ENCODE measurements around the gene CATSPERE. TPM values are rescaled to one million over a fixed set of nuclear protein-coding genes. Genes with fewer than 3 reads are reported as not detected.

Gene CATSPERE
- total RNA-seq, 4 donors from 2014 or later, result 0.24 to 1.4 (median 1.0) TPM

DNA sequence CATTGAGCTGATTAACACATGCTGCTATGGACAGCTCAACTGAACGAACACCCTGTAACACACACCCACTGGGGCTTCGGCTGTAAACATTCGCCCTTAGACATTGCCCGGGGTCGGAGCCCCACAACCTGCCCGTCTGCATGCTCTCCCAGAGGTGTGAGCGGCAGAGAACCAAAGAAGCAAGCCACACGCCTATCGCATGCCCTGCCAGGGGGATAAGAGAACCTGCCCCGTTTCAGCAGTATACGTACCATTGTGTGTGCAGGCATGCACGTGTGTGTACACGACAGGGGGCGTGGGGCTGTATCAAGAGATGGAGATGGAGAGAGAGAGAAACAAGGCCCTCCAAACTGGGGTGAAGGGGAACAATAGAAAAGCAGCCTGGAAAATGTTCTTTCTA lies 181.9 kb downstream of the CATSPERE start:
- TF ChIP-seq, protein P1, sequence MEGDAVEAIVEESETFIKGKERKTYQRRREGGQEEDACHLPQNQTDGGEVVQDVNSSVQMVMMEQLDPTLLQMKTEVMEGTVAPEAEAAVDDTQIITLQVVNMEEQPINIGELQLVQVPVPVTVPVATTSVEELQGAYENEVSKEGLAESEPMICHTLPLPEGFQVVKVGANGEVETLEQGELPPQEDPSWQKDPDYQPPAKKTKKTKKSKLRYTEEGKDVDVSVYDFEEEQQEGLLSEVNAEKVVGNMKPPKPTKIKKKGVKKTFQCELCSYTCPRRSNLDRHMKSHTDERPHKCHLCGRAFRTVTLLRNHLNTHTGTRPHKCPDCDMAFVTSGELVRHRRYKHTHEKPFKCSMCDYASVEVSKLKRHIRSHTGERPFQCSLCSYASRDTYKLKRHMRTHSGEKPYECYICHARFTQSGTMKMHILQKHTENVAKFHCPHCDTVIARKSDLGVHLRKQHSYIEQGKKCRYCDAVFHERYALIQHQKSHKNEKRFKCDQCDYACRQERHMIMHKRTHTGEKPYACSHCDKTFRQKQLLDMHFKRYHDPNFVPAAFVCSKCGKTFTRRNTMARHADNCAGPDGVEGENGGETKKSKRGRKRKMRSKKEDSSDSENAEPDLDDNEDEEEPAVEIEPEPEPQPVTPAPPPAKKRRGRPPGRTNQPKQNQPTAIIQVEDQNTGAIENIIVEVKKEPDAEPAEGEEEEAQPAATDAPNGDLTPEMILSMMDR (IDR thresholded peaks at IDR 0.05), result no peak
- no peak for DNase-seq (ENCODE audit: low spot score)
- no peak for ATAC-seq (ENCODE audit: low FRiP score)

DNA sequence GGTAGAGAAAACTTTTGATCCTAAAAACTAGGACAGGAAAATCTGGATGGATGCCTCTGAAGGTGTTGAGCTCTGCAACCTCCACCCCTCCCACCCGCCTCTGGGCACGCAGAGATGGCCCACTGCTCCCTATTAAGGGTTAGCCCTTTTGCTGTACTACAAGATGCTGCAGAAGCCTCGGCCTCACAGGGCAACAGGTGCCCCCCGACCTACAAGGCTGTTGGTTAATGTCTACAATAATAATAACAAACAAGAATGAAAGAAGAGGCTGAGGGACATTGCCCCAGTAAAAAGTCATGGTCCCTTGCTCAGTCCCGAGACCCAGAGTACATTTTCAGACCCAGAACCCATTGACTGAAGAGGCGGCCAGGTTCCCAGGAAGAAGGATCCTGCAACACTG lies 184.3 kb downstream of the CATSPERE start:
- TF ChIP-seq, protein P1 (IDR thresholded peaks at IDR 0.05), result no peak
- DNase-seq (ENCODE audit: low spot score), result no peak
- no peak for ATAC-seq (ENCODE audit: low FRiP score)

DNA sequence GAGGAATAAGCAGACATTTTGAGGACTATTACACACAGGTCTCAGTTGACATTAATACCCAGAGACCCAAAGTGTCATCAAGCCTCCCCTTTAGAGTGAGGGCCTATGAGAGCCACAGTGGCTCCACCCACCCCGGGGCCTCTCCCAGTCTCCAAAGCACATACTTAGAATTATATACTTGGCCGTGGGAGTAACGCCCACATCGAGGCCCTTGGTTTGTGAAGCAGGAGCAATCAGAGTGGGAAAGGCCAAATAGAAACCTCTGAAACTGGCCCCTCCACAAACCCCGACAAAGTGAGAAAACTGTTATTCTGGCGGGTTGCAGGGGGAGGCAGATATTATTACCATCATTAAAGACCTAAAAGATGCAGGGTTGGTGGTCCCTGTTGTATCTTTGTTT lies 184.8 kb downstream of the CATSPERE start:
- TF ChIP-seq, protein P1 (IDR thresholded peaks at IDR 0.05), result no peak
- no peak for ATAC-seq (ENCODE audit: low FRiP score)
- DNase-seq (ENCODE audit: low spot score), result no peak

DNA sequence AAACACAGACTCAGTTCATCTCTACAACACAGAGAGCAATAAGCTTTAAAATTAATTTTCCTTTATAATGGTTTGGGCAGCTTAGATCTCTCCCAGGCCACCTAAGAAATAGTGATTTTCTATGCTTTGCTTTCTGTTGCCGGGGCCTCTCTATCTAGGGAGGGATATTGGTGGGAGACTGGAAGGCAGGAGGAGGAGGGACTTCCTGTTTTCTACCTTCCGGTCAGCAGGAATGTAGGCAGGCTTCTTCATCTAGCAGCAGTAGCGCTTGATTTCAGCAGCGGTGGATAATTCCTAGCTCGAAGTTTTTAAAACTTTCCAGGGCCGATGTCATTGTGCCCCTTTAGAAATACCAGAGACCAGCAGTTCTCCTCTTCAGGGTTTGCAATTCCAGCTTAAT lies 186.7 kb downstream of the CATSPERE start:
- DNase-seq (ENCODE audit: low spot score), result no peak
- TF ChIP-seq, protein P1 (IDR thresholded peaks at IDR 0.05), result no peak
- no peak for ATAC-seq (ENCODE audit: low FRiP score)

DNA sequence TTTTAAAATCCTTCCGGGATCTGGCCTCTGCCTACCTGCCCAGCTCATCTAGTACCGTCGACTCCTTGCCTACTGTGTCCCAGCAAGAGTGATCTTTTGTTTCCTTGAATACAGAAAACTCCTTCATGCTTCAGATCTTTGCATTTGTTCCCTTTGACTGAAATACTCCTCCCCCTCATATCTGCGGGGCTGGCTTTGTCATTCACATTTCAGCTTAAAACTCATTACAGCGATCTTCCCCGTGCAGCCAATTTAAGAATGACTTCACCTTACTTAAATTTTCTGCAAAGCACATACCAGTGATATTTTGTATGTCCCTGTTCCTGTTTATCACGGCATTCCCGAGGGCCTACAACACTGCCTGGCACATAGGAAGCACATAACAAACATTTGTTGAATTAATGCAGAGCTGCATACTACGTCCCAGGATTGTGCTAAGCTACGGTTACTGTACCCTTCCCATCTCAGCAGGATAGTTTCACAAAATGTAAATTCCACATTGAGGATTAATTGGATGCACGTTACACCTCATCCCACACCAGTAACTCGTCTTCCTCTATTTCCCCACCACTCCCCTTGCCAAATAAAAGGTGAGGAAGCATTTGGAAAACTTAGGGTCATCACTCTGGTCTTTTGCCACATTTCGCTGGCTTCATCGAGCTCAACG lies 191.0 kb downstream of the CATSPERE start:
- DNase-seq (ENCODE audit: low spot score), result no peak
- ATAC-seq (ENCODE audit: low FRiP score), result no peak
- TF ChIP-seq, protein P1 (IDR thresholded peaks at IDR 0.05), result no peak

DNA sequence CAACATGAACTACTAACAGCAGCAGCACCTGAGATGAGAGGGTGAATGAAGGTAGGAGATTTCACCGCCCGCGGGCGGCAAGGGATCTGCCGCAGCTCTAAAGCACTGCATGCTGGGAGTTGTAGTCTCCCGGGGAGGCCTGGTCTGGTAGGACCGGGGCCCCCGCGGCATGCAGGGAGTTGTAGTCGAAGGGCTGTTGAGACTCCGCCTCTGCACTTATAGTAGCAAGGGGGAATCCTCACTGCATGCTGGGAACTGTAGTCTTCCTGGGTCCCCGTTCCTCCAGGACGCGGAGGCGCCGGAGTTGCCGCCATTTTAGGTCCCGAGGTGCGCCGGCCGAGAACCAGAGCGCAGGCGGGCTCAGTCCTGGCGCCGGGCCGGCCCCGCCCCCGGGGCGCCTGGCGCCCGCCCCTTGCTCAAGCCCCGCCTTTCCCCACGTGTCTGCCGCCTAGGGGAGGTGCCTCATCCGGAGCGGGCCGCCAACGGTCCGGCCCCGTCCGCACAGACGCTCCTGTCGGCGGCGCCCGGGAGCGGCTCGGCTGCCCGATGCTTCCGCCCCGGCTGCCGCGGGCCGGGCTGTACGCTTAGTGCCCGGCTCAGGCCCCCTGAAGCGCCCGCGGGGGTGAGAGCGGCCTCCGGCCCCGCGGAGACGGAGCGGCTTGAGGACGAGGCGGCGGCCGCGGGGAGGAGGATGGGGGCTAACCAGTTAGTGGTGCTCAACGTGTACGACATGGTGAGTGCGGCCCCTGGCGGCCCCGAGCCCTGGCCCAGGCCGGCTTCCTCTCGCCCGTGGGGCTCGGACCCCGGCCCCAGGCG lies 191.8 kb downstream of the CATSPERE start, which contains the start of gene DESI2:
Gene DESI2, plus strand, starts transcription at position 504 of the 816 bp plus-strand sequence. Its CDS starts 188 bp downstream, at position 692.
- ATAC-seq (ENCODE audit: low FRiP score) (peak; percentile 99), DNase-seq (ENCODE audit: low spot score) (peak; percentile 96)
- TF ChIP-seq, protein P1 (IDR thresholded peaks at IDR 0.05), result peak in 1 of 3 donors; percentile 41
